Endodermal cell (in vitro differentiated cells): ENCODE data around the gene OPCML. TPM values are rescaled to one million over a fixed set of nuclear protein-coding genes. Genes with fewer than 3 reads are reported as not detected.

Experiments used
- DNase-seq: peaks from one replicate; pipeline ENCODE4 v3.0.0-alpha.2; 2017
- H3K27ac ChIP-seq: 2 replicates; pipeline ENCODE4 v1.5.1; 2013; ENCODE audit warnings: mild to moderate bottlenecking, low read depth, low read length, moderate library complexity
- H3K27me3 ChIP-seq: 2 replicates; pipeline ENCODE4 v1.6.1; 2013; ENCODE audit warnings: mild to moderate bottlenecking, low read length, moderate library complexity; ENCODE audit not compliant: insufficient read depth, control insufficient read depth, poor library complexity, severe bottlenecking
- H3K36me3 ChIP-seq: 2 replicates; pipeline ENCODE4 v1.7.0; 2013; ENCODE audit warnings: mild to moderate bottlenecking, low read length, moderate library complexity; ENCODE audit not compliant: control insufficient read depth, insufficient read depth
- H3K4me1 ChIP-seq: one replicate; pipeline ENCODE4 v1.7.0; 2013; ENCODE audit warnings: low read length; ENCODE audit not compliant: control insufficient read depth, insufficient read depth
- H3K4me3 ChIP-seq: 2 replicates; pipeline ENCODE4 v1.5.1; 2013; ENCODE audit warnings: mild to moderate bottlenecking, low read length, moderate library complexity
- H3K9ac ChIP-seq: 2 replicates; pipeline ENCODE4 v1.6.1; 2013; ENCODE audit warnings: mild to moderate bottlenecking, low read length, moderate library complexity; ENCODE audit not compliant: poor library complexity, severe bottlenecking; ENCODE audit errors: extremely low read depth
- H3K9me3 ChIP-seq: 2 replicates; pipeline ENCODE4 v1.6.1; 2013; ENCODE audit warnings: mild to moderate bottlenecking, low read length, moderate library complexity; ENCODE audit not compliant: control insufficient read depth
- H3K27ac Mint-ChIP-seq: 2 replicates; pipeline ENCODE4 v1.8.0; 2020; ENCODE audit warnings: mixed read lengths
- H3K27me3 Mint-ChIP-seq: 2 replicates; pipeline ENCODE4 v1.8.0; 2021; ENCODE audit warnings: mild to moderate bottlenecking, mixed read lengths; ENCODE audit not compliant: insufficient read depth
- H3K36me3 Mint-ChIP-seq: 2 replicates; pipeline ENCODE4 v1.8.0; 2020; ENCODE audit warnings: low read depth, mixed read lengths
- H3K4me1 Mint-ChIP-seq: 2 replicates; pipeline ENCODE4 v1.8.0; 2020; ENCODE audit warnings: mixed read lengths
- H3K4me3 Mint-ChIP-seq: 2 replicates; pipeline ENCODE4 v1.8.0; 2020; ENCODE audit warnings: mild to moderate bottlenecking, moderate library complexity, mixed read lengths
- H3K9me3 Mint-ChIP-seq: 2 replicates; pipeline ENCODE4 v1.8.0; 2020; ENCODE audit warnings: mild to moderate bottlenecking, mixed read lengths
- WGBS, 2 experiments: methylation state at CpG; one replicate each; pipeline versions ENCODE4 v1.1.5 to v1.1.7; 2013; ENCODE audit warnings: missing lambda C conversion rate in 2 of 2, mixed read lengths in 1 of 2; ENCODE audit not compliant: insufficient coverage in 1 of 2, insufficient read length in 1 of 2; 5-methylcytosine and 5-hydroxymethylcytosine counted together
- total RNA-seq, 2 donors: library from RNA; stranded (reverse); fragmentation: NEBNext Ultra II Directional in 1 of 2; extraction: Animal tissue kit (Norgen Biotek cat#: 25700) in 1 of 2; gene quantifications; 2 replicates in 1 of 2; 3 replicates in 1 of 2; pipeline ENCODE4 v1.2.1, GENCODE V29; 2021
- TF ChIP-seq, protein P1 (sequence below): fragments of 200-600 bp; sonication (generic); conservative IDR thresholded peaks from 2 replicates; pipeline ENCODE4 v1.5.0; 2021; ENCODE audit warnings: antibody characterized with exemption, mild to moderate bottlenecking

OPCML gene
- total RNA-seq, 2 donors from 2014 or later: 0.49 to 0.86 TPM

DNA sequence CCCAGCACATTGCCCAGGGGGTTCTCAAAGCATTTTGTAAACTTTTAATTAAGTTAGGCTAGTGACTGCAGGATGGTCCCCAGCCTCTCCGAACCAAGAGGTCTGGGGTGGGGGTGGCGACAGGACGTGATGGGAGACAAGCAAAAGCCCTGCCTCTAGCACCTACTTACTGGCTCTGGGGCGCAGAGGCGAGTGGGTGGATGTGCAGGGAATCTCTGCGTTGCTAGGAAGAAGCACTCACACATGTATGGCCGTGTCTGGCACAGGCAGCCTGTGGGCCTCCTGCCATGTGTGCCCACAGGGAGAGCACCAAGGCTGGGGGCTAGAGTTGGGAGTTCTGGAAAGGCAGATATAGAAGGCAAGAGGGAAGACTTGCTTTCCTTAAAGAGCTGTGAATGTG lies 6.3 kb downstream of the OPCML start:
- no peaks in the 10 kb centered on the region for H3K9me3 ChIP-seq
- no peak for DNase-seq
- H3K4me3 ChIP-seq: no peak overlapping the region
- Mint-ChIP-seq H3K27ac (no peak overlapping the region), H3K36me3 (no peaks in the 10 kb centered on the region), H3K4me3 (no peak overlapping the region), H3K27me3 (peaks cover 23% of the 10 kb centered on the region), H3K4me1 (peaks cover 21% of the 10 kb centered on the region), H3K9me3 (no peaks in the 10 kb centered on the region)
- TF ChIP-seq, protein P1, sequence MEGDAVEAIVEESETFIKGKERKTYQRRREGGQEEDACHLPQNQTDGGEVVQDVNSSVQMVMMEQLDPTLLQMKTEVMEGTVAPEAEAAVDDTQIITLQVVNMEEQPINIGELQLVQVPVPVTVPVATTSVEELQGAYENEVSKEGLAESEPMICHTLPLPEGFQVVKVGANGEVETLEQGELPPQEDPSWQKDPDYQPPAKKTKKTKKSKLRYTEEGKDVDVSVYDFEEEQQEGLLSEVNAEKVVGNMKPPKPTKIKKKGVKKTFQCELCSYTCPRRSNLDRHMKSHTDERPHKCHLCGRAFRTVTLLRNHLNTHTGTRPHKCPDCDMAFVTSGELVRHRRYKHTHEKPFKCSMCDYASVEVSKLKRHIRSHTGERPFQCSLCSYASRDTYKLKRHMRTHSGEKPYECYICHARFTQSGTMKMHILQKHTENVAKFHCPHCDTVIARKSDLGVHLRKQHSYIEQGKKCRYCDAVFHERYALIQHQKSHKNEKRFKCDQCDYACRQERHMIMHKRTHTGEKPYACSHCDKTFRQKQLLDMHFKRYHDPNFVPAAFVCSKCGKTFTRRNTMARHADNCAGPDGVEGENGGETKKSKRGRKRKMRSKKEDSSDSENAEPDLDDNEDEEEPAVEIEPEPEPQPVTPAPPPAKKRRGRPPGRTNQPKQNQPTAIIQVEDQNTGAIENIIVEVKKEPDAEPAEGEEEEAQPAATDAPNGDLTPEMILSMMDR: no peak
- H3K27me3 ChIP-seq: peaks cover 34% of the 10 kb centered on the region
- 81 to 86% methylated on average over 5 to 7 of the region's 7 CpGs for WGBS, 2 experiments
- H3K27ac ChIP-seq: no peak overlapping the region
- no peaks in the 10 kb centered on the region for H3K36me3 ChIP-seq
- peaks cover 16% of the 10 kb centered on the region for H3K4me1 ChIP-seq
- no peak overlapping the region for H3K9ac ChIP-seq

DNA sequence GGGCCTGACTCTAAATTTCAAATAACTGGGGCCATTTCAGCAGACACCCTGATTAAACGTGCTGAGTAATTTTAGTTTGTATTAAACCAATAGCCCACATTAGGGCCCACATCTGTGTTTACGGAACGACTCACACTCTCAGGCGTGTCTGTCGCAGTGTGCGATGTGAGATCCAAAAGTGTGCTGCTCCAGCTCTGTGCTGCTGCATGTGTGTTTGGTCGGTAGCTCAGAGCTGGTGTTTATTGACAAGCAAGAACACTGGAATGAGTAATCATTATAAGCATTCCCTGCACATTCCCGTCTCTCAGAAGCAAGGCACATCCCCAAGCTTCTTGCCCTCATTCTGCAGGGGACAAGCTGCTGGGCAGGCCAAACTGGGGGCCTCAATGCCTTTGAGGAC lies 7.8 kb downstream of the OPCML start:
- TF ChIP-seq, protein P1: no peak

DNA sequence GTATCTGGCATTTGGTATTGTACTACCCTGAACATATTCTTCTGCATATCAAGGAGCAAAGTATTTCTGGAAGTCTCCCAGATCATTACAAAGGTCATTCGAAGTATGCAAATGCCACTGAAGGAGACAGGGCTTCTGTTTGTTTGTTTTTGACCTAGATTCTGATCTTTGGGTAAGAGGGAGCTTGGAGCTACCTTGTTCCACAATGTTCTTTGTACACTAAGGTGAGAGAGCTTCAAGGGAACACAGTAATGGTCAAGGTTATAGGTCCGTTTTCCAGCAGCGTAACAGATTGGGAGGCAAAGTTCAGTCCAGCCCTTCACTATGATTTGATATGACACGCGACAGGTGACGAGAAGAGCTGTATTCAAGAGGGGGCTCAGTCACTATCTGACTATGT lies 10.0 kb downstream of the OPCML start:
- Mint-ChIP-seq H3K9me3 (no peaks in the 10 kb centered on the region), H3K27ac (no peak overlapping the region), H3K36me3 (no peaks in the 10 kb centered on the region), H3K27me3 (no peaks in the 10 kb centered on the region), H3K4me3 (no peak overlapping the region), H3K4me1 (peaks cover 10% of the 10 kb centered on the region)
- Histone ChIP-seq H3K9ac (no peak overlapping the region), H3K9me3 (no peaks in the 10 kb centered on the region), H3K27me3 (no peaks in the 10 kb centered on the region), H3K4me3 (no peak overlapping the region), H3K36me3 (no peaks in the 10 kb centered on the region), H3K27ac (no peak overlapping the region), H3K4me1 (peaks cover 6% of the 10 kb centered on the region)
- TF ChIP-seq, protein P1: no peak
- WGBS, 2 experiments: 92 to 96% methylated on average over 5 to 6 of the region's 6 CpGs
- DNase-seq: no peak

More for the DNA sequence above, 7.8 kb downstream of the OPCML start:
- H3K4me3 Mint-ChIP-seq: no peak overlapping the region
- no peaks in the 10 kb centered on the region for H3K36me3 Mint-ChIP-seq
- 92% methylated on average over 2 to 8 of the region's 8 CpGs for WGBS, 2 experiments
- Histone ChIP-seq H3K27ac (no peak overlapping the region), H3K9me3 (no peaks in the 10 kb centered on the region), H3K4me3 (no peak overlapping the region), H3K36me3 (no peaks in the 10 kb centered on the region), H3K9ac (no peak overlapping the region), H3K4me1 (peaks cover 6% of the 10 kb centered on the region), H3K27me3 (peaks cover 20% of the 10 kb centered on the region)
- no peak for DNase-seq
- peaks cover 15% of the 10 kb centered on the region for H3K4me1 Mint-ChIP-seq
- no peak overlapping the region for H3K27ac Mint-ChIP-seq
- H3K9me3 Mint-ChIP-seq: no peaks in the 10 kb centered on the region
- H3K27me3 Mint-ChIP-seq: peaks cover 9% of the 10 kb centered on the region
